ENCODE data around the gene BRAF.
"Not testable (repeated sequence)": the region's sequence is repeated elsewhere in the genome, so short reads cannot be mapped to it uniquely, and the experiment has no call there.

The BRAF gene

DNA sequence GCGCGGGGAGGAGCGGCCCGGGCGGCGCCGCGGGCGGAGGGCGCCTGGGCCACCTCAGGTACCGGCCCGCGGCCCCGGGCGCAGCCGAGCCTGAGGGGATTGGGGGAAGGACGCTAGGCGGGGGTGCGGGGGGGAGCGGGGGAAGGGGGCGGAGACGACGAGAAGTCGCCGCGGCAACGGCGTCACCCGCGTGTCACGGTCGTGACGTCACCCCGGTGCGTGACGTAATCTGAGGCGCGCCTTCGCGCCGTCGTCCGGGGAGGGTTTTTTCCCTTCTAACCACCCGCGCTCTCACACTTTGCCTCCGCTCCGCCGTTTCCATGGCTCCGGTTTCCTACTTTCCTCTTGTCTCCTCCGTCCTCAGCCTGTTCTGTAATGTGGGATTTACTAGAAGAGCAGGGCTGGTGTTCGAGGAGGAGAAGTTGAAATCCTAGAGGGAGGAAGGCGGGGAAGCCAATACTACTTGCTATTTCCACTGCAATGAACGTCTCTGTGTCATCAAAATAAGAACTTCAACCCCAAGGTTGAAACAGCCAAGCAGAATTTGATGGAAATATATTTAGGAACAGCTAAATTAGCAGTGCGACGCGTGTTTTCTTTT is at the start of gene BRAF:
Gene BRAF, minus strand, starts transcription at position 109 of the 601 bp plus-strand sequence. CDS start 226 bp downstream, outside the sequence.
- peak; percentile 91 for DNase-seq (ENCODE audit: low spot score)

DNA sequence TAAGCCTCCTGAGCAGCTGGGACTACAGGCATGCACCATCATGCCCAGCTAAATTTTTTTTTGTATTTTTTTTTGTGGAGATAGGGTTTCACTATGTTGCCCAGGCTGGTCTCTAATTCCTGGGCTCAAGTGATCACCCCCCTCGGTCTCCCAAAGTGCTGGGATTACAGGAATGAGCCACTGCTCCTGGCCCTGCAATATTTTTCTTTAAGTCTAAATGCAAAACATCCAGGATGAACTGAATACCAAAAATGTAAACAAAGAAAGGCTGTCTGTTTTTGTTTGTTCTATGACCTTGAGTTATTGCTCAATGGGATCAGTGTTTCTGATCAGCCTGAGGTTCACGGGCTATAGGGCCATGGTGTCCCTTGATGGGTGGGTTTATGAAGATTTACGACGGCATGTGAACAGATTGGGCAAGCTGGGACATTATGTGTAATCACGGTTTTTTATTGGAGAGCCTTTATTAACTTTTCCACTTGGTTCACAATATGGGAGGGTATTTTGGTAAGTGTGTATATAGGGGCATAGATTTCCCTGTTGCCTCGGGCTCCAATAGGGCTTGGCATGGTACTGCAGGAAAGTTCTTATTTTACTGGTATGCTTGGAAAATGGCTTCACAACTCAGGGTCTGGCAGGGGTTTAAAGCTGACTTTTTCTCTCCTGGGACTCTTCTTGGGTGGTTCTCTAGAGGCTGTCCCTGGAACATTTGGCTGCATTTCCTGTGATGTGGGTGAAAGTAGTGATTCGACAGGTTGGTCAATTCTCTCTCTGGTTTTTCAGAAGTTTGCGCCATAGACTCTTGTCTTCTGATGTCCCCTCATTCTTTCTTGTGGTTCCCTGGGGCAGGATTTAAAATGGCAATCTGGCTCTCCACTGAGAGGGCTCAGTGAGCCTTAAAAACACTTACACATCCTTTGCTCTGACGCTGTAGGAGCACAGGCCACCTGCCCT is 48.4 kb upstream of the BRAF start:
- no peak for DNase-seq (ENCODE audit: low spot score)

DNA sequence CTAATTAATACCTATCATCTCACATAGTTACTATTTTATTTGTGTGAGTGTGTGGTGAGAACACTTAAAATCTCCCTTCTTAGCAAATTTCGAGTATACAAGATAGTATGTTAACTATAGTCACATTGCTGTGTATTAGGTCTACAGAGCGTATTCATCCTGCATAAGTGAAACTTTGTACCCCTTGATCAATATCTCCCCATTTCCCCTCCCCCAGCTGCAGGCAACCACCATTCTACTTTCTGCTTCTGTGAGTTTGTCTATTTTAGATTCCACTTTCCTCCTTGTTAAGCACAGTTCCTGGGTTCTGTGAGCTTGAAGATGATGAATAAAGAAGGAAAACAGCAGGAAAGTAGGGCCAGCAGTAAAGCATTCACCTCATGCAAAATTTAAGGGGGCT is 47.6 kb upstream of the BRAF start:
- no peak for DNase-seq (ENCODE audit: low spot score)

DNA sequence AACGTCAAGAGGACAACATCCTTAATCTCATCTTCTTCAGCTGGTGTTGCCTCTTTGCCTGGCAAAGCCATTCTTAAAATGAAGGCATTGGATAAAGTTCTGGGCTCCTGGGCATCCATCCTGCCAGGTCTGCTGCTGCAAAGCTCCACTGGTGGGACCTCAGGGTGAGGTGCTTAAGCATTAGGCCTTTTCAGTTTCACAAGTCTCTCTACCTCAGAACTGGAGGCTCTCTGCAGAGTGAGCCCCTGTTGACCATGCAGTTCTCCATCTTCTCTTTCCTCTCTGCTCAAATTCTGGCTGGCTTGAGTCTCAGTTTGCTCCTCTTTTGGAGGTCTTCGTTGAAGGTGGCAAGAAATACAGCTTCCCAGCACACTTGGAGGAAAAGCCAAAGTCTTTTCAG is 42.7 kb upstream of the BRAF start:
- no peak for DNase-seq (ENCODE audit: low spot score)

DNA sequence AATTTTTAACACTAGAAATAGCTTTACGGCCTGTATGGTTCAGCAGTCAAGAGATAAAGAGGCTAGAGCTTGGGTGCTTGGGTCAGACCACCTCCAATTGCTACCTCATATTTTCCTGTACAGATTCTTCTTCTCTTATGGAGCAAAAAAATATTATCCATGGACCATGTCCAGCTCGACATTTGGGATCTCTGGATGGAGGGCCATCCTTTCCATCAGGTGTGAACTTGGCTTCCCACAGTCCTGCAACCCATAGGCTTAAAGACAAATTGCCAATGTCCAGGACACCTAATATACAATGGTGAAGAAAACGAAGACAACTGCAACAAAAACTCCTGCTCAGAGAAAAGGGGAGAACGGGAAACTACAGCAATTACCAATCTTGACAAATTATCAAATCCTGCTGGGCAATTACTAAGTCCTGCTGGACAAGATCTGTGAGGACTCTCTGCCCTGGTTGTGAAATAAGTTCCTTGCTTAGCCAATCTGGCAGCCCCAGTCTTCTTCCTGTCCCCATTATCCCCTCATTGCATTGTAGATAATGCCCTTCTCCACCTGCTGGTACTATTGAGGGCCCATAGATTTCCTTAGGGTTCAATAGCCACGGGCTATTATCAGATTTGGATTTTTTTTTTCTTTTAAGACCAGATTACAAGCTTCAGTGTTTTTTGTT is 42.0 kb upstream of the BRAF start:
- no peak for DNase-seq (ENCODE audit: low spot score)

DNA sequence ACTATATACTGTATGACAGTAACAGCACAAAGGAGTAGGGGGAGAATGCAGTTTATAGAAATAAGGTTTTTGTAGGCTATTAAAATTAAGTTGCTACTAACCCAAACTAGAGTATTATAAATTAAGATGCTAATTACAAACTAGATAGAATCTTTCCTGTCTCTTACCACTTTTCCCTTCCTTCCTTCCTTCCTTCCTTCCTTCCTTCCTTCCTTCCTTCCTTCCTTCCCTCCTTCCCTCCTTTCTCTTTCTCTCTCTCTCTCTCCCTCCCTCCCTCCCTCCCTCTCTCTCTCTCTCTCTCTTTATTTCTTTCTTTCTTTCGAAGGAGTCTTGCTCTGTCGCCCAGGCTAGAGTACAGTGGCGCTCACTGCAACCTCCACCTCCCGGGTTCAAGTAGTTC is 36.4 kb upstream of the BRAF start:
- no peak for DNase-seq (ENCODE audit: low spot score)

DNA sequence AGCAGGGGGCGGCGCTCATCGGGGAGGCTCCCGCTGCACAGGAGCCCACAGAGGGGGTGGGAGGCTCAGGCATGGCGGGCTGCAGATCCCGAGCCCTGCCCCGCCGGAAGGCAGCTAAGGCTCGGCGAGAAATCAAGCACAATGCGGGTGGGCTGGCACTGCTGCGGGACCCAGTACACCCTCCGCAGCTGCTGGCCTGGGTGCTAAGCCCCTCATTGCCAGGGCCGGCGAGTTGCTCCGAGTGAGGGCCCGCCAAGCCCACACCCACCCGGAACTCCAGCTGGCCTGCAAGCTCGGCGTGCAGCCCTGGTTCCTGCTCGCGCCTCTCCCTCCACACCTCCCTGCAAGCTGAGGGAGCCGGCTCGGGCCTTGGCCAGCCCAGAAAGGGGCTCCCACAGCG is 32.3 kb upstream of the BRAF start:
- DNase-seq (ENCODE audit: low spot score) = not testable (repeated sequence)

DNA sequence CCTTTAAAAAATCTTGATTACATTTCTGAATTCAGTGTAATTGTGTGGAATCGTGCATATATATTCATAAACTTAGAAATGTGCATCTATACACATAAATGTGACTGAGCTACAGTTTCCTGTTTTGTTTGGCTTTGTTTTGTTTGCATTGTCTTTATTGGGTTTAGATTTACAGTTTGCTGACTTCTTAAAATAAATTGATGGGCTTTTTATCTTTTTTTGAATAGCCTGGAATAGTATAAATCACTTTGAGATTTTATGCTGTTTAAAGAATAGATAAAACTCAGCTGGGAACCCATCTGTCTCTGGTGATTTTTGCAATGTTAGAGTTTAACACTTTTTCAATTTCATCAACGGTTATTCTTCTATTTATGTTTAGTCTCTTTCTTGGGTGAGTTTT is 21.2 kb upstream of the BRAF start:
- DNase-seq (ENCODE audit: low spot score) = no peak

DNA sequence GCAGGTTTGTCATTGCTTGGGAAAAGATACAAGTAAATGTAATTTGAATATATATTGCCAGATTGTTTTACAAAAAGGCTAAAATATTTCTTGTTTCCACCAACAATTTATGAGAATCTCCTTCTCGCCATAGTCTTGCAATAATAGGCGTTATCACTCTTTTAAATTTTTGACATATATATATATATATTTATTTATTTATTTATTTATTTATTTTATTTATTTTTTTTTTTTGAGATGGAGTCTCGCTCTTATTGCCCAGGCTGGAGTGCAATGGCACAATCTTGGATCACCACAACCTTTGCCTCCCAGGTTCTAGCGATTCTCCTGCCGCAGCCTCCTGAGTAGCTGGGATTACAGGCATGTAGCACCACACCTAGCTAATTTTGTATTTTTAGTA is 17.5 kb upstream of the BRAF start:
- DNase-seq (ENCODE audit: low spot score) = not testable (repeated sequence)

DNA sequence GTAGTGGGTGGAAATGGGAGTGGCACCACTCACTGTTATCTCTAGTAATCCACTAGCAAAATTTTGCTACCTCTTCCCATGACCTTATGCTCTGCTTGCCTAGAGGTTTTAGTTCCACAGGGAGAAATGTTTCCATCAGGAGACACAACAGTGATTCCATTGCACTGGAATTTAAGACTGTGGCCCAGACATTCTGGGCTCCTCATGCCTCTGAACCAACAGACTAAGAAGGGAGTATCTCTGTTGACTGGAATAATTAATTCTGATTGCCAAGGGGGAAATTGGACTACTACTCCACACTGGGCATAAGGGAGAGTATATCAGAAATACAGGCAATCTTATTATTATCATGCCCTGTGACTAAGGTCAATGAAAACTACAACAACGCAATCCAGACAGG is 16.2 kb upstream of the BRAF start:
- no peak for DNase-seq (ENCODE audit: low spot score)

DNA sequence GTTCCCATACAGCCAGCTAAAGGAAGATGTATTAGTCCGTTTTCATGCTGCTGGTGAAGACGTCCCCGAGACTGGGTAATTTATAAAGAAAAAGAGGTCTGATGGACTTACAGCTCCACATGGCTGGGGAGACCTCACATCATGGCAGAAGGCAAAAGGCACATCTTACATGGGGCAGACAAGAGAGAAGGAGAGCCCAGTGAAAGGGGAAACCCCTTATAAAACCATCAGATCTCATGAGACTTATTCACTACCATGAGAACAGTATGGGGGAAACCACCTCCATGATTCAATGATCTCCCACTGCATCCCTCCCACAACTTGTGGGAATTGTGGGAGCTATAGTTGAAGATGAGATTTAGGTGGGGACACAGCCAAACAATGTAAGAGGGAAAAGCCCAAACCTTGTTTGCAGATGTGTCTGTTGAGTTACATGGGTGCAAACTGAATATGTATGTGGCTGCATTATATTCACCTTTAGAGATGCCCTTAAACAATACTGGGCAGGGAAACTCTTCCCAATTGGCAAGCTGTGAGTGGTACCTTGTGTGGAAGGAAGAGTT is 13.1 kb upstream of the BRAF start:
- DNase-seq (ENCODE audit: low spot score) = no peak

DNA sequence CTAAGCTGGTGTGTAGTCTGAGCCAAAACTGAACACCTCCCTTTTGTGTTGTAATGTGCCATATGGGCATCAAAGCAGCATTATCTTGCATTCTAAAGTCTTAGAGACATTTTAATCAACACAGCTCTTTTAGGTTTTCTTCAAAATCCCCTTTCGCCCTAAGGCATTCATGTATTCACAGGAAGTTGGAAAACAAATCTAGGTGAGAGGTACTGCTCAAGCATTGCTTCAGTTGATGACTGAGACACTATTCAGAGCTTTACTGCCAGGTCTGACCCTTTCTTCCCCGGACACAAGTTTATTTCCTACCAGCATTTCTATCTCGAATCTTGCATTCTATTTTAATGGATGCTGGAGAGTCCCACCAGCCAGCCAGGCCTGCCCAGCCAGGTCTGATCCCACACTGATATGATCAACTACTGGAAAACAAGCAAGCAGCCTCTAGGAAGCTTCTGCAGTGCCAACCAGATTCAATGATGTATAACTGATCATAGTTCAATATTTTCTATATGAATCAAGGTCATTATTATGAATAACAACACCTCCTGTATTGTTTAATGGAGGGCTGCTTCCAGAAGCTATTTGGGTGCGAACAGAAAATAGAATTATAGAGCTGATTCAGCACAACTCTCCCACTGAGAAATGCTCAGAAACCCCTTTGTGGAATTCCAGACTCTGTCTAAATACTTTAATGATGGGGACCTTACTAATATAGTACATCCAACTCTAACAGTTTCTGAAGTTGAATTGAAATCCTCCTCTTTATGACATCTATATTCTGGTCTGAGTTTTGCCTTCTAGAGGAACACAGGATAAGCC is 4.0 kb upstream of the BRAF start:
- no peak for DNase-seq (ENCODE audit: low spot score)

DNA sequence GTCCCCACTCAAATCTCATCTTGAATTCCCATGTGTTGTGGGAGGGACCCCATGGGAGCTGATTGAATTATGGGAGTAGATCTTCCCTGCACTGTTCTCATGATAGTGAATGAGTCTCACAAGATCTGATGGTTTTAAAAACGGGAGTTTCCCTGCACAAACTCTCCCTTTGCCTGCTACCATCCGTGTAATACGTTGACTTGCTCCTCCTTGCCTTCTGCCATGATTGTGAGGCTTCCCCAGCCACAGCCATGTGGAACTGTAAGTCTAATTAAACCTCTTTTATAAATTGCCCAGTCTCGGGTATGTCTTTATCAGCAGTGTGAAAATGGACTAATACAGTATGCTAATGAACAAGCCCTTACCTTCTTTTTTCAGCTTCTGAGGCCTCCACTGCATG is 3.2 kb upstream of the BRAF start:
- not testable (repeated sequence) for DNase-seq (ENCODE audit: low spot score)

DNA sequence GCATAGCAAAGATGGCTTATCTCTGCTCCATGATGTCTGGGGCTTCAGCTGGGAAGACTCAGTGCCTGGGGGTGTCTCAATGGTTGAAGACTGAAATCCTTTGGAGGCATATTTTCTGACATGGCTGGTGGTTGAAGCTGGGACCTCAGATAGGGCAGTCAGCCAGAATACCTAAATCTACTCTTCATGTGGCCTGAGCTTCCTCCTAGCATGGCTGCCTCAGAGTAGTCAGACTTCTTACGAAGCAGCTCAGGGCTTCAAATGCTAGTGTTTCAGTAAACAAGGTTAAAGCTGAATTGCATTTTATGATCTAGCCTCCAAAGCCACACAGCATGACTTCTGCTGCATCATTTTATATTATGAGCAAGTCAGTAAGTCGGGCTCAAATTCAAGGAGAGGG is 2.6 kb upstream of the BRAF start:
- no peak for DNase-seq (ENCODE audit: low spot score)

DNA sequence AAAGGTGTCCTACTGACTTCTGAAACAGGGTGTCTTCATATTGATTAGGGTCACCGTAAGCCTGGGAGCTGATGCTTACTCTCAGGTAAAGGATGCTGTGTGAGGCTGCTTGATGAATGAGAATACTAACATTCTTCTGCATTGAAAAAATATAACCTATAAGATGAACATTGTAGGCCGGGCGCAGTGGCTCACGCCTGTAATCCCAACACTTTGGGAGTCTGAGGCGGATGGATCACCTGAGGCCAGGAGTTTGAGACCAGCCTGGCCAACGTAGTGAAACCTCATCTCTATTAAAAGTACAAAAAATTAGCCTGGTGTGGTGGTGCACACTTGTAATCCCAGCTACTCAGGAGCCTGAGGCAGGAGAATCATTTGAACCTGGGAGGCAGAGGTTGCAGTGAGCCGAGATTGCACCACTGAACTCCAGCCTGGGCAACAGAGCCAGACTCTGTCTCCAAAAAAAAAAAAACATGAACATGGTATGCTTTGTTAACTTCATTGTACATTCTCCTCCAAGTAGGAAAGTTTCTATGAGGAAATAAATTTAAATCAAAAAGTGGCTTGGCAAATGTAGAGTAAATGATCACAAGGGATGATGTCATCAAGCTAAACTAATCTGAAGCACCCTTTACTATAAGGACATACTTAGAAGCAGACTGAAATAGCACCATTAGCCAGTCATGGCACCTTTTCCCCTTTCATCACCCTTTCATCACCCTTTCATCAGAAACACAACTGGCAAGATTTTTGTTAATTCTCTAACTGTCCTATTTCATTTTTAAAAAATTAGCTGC is 1.5 kb upstream of the BRAF start:
- no peak for DNase-seq (ENCODE audit: low spot score)

DNA sequence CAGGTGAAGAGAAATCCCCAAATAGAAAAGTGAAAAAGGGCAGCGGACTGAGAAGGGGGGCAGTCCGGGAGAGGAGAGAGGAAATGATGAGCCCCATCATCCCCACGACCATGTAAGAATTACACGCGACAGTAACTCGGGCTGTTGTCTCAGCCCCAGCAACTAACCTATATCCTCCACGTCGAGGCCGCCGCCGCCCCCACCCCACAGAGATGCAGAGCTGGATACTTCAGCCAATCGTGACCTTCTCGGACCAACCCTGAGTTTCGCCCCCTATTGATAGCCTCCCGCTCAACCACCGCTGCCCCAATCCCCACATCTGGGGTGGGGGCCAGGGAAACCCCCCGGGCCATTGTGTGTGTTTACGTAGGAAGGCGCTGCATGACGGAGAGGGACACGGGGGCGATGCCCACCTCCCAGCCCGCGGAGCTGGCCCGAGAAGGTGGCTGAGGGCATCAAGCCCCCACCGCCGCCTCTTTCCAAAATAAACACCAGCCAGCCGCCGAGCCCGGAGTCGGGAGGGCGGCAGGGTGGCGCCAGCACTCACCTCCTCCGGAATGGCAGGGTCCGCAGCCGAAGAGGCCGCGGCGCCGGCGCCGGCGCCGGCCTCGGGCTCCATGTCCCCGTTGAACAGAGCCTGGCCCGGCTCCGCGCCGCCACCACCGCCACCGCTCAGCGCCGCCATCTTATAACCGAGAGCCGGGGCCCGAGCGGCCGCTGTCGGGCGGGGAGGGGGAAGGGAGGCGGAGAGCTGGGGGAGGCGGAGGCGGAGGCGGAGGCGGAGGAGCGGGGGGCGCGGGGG is 509 bp downstream of the BRAF start:
- peak; percentile 77 for DNase-seq (ENCODE audit: low spot score)

DNA sequence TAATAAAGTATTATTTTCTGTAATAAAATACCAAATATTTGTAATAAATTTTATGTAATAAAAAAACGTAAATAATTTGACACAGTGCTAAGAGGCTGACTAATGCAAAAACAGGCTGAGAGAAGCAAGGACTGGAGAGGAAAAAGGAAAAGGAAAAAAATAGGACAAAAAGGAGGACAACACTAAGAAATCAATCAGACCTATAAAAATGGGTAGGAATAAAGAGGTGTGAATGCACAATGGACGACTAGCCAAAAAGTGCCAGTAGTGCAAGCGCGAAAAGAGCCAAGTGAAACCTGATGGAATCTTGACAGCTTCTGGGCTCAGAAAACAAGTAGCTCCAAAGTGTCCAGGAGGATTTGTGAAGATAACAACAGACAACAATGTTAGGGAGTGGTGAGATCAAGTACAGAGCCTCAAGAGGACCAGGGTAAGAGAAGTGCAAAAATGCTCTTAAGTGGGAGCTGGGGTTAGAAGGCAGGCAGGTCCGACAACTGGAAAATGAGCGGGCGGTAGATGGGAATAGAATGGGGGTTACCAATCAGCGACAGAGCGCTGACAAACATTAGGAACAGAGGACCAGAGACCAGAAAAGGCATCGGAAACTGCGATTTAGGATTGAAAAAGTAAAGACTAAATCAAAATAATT is 1.2 kb downstream of the BRAF start:
- no peak for DNase-seq (ENCODE audit: low spot score)

DNA sequence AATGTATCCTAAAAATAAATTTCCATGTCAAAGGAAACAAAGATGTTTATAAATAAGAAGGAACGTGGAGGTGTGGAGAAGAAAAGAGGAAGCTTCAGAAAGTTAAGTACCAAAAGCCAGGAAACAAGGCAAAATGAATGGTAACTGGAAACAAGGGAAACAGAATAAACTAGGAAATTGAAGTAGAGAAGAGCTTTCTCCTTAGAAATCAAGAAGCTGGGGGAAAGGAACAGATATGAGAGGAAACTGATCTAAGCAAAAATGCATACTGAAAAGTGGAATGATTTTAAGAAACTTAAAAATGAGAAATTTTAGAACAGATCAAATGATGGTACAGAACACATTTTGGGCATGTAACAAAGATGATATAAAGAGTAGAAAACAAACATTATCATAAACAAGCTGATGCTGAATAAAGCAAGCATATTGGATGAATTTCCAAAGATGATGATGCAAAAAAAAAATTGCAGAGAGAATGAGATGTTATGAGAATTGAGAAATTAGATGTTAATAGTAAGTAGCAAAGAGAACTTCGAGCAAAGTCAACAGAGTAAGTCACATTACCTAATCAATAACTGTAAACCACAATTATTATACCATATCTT is 1.9 kb downstream of the BRAF start:
- no peak for DNase-seq (ENCODE audit: low spot score)

DNA sequence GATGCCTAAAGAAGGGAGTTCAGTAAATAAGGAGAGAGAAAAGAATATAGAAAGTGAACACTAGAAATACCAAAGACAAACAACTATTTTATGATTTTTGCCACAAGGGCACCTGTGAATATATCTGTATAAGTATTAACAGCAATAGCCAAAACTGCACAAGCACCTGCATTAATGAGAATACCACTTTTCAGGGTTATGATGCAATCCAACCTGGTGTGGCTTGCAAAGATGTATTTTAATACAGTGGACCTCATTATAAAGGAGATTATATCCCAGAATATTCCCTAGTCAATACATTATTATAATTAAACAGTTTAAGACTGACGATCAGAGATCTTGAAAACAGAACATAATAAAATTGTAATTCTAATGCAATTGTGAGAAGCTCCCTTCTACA is 4.0 kb downstream of the BRAF start:
- no peak for DNase-seq (ENCODE audit: low spot score)
